Suppressor macrophage treated with lipopolysaccharide for 1 hour (primary cell): ENCODE measurements around the gene EFCAB11.

Source experiments
- DNase-seq, 3 donors: peaks; one replicate each; pipeline ENCODE4 v3.0.0-alpha.2; 2020 to 2022

Gene EFCAB11

GRCh38 chr14:89954070-89955021 lies at the start of gene EFCAB11:
TSS of gene EFCAB11 (minus strand) at chr14:89954730. CDS start at chr14:89954660, 70 bp downstream.
- peak; percentile 96 to 98 (median 98) for DNase-seq

GRCh38 chr14:90003526-90004307 lies 49.2 kb upstream of the EFCAB11 start:
- no peak for DNase-seq

DNA sequence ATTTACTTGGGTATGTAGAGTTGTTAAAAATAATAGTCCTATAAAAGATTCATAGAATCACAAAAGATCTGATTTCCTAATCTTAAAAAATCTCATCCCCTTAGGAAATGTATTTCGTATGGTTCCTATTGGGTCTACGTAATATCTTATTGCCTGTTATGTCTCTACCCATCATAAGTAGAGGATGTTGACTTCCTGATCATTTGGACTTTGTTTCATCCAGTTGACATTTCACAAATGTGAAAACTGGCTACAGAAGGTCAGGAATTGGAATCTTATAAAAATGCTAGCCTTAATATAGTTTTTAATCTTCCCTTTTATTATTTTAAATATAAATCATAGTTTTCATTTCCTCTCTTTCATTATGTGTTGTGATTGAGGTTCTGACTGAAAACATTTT lies 46.4 kb upstream of the EFCAB11 start:
- DNase-seq: no peak

DNA sequence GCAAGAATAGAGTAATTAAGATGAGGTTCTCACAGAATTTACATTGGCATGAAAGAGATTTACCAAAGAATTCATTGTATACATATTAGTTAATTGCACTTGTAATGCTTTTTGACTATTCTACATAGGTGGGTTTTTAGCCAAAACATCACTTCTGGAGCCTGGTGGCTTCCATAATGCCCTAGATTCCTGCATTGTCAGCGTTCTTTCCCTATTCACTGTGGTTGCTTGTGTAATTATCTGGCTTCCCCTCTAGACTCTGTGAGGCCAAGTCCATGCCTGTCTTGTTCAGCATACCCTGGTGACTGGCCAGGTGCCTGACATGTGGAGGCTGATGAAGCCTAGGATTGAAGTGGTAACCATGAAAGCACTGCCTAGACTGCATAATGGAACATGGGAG lies 42.4 kb upstream of the EFCAB11 start:
- no peak for DNase-seq

- DNase-seq: no peak
Observed at GRCh38 chr14:89992273-89992672, 37.7 kb upstream of the EFCAB11 start.

DNA sequence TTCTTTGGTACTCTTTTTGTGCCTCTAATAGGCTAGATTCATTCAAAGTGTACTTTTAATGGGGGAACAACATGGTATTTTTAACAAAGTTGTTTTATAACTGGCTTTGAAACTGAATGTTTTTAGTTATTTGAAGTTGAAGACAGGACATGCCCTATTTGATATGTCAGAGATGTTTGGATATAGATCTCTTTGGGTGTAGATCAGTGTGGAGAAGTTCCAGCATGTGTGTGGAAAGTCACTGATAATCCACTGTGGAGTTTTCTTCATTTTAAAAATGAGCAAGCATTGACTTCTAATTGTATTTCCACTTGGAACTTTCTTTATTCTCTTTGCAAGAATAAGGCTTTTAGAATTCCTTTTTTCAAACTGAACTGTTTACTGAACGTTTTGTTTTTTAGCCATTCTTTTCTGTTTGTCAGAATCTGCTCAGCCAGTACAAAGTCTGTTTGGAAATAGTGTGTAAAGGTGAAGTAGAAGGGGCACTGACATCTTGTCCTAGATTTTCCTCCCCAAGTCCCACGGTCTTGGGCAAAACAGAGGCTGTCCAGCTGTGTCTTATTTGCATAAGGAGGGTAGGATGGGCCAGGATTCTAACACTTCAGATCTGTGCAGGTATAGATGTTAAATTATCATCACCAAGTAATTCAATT lies 36.2 kb upstream of the EFCAB11 start:
- DNase-seq: no peak

- DNase-seq: no peak
Observed at GRCh38 chr14:89990218-89990617, 35.7 kb upstream of the EFCAB11 start.

DNA sequence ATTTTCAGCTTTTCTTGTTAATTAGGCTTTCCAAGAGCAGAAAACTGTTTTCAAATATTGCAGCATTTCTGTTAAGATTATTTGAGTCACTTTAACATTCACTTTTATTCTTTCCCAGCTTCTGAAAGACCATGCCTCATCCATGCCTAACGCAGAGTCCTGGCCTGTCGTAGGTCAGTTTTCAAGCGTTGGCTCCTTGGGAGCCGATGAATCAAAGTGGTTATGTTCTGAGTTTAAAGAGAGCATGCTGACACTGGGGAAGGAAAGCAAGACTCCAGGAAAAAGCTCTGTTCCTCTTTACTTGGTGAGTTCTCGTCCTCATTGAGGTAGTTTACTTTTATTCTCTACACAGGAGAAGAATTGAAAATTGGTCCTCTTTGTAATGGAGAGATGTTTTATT lies 34.3 kb upstream of the EFCAB11 start:
- DNase-seq: no peak

GRCh38 chr14:89987161-89987475 lies 32.6 kb upstream of the EFCAB11 start:
- DNase-seq: no peak

GRCh38 chr14:89986462-89987160 lies 32.1 kb upstream of the EFCAB11 start:
- no peak for DNase-seq

DNA sequence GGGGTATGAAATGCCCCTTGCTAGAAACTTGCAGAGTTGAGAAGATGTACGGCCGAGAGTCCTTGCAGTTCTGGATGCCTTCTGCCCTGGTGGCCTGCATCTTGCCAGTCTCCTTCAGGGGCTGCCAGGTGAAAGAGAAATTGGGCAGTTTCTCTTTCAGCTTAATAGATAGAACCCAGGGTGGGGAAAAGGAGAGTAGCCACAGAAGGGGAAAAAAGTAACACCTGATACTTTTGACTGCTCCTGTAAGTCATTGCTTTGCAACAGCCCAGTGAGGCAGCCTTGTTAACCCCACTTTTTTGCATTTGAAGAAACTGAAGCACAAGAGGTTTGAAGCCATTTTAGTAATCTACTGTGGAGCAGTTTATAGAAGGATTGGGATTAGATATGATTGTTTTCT lies 28.8 kb upstream of the EFCAB11 start:
- no peak for DNase-seq

DNA sequence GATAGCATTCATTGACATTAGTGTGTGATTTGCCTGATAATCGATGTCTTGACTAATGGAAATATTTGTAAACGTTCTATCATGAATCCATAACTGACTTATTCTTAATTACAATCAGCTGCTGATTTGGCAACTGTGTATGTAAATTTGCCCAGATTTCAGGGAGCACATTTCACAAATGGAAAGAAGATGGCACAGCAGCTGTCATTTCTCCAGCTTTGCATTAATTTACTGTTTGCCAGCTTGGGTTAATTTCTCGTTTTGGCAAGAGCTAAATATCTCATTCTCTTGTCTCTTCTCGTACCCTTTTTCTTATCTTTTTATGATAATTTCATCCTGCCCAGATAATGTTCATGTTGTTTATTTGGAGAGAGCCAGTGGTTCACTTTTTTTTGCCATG lies 24.1 kb upstream of the EFCAB11 start:
- no peak for DNase-seq

DNA sequence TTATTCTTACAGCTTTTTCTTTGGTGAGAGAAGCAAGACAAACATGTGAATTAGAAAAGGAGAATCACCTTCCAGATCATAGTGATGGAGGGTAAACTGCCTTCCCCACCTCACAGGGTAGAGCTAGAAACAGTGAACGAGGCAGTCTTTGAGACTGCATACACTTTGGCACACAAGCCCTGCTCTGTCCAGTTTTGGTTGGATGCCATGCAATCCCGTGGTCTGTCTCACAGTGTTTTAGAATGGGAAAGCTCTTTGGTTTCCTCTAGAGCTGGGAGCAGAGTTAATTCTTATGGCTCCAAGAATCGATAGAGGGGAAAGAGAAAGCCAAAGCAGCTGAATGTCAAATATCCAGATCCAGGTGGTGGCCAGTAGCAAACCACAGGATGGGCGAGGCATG lies 23.1 kb upstream of the EFCAB11 start:
- no peak for DNase-seq

GRCh38 chr14:89973234-89973823 lies 18.8 kb upstream of the EFCAB11 start:
- DNase-seq: peak; percentile 80 to 86 (median 82)

GRCh38 chr14:89965839-89966238 lies 11.3 kb upstream of the EFCAB11 start:
- DNase-seq: no peak

DNA sequence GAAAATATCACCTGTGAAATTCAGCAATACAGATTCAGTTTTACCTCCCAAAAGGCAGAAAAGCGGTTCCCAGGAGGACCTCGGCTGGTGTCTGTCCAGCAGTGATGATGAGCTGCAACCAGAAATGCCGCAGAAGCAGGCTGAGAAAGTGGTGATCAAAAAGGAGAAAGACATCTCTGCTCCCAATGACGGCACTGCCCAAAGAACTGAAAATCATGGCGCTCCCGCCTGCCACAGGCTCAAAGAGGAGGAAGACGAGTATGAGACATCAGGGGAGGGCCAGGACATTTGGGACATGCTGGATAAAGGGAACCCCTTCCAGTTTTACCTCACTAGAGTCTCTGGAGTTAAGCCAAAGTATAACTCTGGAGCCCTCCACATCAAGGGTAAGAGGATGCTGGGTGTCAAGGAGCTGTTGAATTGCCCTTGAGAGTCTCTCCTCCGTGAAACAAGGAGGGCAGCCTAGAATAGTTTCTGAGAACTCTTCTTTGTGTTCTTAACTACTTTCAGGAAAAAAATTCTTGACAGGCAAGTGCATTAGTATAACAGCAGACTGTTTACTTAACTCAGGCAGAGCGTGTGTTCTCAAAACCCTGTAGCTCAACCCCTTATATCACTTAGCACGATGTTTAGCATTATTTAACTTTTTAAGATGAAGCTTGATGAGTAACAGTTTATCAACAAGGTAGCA lies 8.9 kb upstream of the EFCAB11 start:
- DNase-seq: no peak

- DNase-seq: no peak
Observed at GRCh38 chr14:89960914-89961313, 6.4 kb upstream of the EFCAB11 start.

DNA sequence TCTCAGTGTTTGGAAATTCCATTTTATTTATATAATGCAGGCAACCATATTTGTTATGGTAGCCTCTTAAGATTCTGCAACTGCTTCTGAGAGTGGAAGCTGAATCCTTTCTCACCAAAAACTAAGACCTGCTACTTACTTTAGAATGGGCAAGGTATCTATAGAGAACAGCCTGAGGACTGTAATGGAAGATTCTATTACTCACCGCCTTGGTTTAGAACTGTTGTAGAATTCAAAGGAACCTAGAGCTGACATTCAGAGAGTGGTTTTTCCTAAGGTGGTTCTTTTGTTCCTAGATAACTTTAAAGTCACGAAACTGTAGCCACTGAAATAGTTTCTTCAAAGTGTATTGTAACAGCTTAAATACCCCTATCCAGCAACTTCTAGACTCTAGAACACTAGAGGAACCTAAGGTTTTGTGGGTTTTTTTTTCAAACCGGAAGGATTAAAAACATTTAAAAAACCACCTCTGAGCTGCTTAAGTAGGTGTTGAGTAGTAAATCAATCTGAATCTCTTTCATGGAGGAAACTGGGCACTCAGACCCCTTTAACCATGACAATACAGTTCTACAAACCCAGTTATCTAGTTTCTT lies 5.4 kb upstream of the EFCAB11 start:
- DNase-seq: no peak

GRCh38 chr14:89958966-89959365 lies 4.4 kb upstream of the EFCAB11 start:
- peak in 1 of 3 donors; percentile 13 for DNase-seq

DNA sequence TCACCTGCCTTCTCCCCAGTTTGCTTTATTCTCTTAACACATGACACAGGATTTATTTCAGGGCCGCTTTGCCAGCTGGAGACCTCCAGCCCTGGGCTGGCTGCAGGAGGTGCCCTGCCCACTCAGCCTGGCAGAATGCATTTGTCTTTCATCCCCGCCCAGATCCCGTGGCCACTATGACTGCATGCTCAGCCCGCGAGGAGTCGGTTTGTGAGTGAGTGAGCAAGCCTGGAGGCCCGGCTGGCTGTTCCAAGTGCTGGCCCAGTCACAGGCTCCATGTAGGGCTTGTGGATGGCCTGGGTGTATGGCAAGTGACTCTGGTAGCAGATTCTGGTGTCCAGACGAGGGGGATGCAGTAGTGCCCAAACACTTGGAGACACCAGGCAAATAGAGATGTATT lies 3.3 kb upstream of the EFCAB11 start:
- no peak for DNase-seq

GRCh38 chr14:89957376-89957775 lies 2.8 kb upstream of the EFCAB11 start:
- no peak for DNase-seq

GRCh38 chr14:89956661-89957009 lies 2.1 kb upstream of the EFCAB11 start:
- DNase-seq: no peak
